Stimulated activated CD4-positive, alpha-beta T cell treated with anti-CD3 and anti-CD28 coated beads, TNF-alpha, amount 100 ng/mL, for 24 hours (primary cell): ENCODE results near the gene TUBB2B.

Source experiments
- DNase-seq, 3 experiments: peaks; one replicate each; pipeline ENCODE4 v3.0.0-alpha.2; 2020; ENCODE audit warnings: low read depth in 3 of 3

Gene TUBB2B

DNA sequence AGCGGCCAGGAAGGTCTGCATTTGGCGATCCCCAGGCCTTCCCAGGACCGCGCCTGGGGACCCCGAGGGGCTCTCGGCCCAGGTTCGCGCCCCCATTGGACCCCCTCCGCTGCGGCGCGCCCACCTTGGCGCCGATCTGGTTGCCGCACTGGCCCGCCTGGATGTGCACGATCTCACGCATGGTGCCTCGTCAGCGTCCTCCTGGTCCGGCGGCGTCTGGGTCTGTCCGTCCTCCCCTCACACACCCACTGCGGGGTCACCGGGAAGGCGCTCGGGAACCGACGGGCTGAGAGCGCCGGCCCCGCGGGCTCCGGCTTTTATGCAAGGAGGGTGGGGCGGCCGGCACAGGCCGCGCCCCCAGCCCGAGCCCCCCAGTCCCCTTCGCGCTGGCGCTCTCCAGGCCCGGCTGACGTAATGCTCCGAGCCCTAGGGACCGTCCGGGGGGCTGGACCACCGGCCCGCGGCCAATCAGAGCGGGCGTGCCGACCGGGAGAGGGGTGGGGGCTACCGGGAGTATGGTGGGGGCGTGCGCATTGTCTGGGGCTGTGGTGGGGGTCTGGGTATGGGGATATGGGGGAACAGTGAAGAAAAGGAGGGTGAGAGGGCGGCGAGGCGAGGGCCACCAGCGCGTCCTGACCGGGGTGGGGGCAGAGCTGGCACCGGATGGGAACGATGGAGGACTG, at the start of gene TUBB2B:
TSS of gene TUBB2B (minus strand) at position 291 of the 683 bp plus-strand sequence. CDS start at position 181, 110 bp downstream.
- no peak for DNase-seq

DNA sequence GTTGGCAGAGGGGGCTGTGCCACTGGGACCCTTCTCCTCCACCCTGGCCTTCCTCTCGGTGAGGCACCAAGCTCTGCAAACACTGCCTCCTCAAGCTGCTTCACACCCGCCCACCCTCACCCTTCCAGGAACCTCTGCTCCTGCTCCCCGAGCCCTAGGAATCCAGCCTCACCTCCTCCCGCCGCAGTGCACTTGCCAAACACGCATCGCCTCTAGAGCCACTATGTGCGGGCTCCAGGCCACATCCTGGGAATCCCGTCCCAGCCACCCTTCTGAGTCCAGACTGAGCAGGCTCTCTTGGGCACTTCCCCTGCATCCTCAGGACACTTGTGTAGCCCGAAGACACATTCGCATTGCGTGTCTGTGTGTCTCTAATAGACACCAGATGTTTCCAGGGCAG, 49.8 kb upstream of the TUBB2B start:
- no peak for DNase-seq

DNA sequence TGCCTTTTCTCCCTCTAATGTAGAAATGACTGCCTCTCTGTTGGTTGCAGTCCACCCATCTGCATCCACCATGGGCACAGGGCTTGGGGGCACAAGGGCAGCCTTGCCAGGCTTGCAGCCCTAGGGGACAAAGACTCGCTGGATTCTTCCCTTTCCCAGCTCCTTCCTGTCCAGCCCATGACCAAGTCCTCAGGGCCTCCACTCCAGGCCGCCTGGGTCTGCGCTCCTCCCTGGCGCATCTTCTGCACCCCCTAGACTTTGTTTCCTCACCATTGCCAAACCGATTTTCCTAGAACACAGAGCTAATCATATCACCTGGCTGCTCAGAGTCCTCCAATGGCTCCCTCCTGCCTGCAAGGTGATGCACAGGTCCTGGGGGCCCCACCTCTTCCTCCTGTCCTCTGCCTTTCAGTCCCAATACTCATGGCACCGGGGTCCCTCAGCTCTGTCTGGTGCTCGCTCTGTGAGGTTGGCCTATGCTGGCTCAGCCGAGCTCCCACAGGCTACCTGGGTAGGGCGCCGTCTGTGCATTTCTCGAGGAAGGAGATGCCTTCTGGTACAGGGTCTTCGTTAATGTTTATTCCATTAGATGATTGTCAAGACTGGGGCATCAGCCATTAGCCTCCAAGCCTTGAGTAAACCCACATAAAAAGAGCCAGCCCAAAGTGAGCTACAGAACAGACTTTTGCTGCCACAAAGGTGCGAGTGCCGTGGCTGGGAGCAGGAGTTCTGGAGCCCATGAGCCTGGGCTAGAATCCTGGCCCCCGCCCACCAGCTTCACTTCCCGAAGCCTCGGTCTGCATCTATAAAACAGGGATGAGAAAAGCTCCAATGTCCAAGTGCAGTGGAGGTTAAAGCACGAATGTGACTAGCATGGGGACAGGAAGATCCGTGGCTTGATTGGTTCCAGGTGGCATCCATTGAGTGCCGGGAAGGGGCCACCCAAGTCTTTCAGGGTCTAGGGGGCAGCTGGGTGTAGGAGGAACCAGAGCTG, 49.0 kb upstream of the TUBB2B start:
- no peak for DNase-seq

DNA sequence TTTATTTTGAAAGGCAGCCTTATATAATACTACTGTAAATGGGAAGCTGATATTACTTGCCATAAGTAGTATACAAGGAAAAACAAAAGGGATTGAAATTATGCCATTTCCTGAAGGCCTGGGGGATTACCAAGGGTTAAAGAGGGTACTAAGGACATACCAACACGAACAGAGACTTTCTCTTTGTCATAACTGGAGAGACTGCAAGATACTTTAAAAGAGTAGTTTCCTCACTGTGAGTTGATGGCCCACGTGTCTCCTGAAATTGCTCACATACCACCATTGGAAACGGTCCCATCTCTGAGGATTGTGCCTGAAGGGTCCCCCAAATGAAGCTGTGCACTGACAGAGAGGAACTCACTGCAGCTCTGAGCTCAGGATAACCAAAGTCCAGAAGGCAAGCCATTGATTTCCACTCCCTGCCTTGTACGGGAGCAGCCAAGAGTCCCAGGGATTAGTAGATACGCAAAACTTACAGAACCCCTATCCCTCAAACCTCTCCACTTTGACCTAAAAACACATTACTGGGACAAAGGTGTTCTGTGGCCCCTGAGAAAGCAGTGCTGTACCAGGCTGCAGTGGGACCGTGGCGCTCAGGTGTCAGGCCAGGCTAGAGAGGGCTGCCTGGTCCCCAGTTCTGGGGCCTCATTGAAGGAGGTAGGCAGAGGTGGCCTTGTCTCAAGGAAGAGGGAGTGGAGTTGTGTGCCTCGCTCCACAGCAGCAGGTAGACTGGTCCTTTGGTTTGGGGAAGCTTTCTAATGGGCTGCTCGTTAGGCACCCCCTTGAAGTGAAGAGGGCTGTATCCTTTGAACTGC, 46.5 kb upstream of the TUBB2B start:
- no peak for DNase-seq

DNA sequence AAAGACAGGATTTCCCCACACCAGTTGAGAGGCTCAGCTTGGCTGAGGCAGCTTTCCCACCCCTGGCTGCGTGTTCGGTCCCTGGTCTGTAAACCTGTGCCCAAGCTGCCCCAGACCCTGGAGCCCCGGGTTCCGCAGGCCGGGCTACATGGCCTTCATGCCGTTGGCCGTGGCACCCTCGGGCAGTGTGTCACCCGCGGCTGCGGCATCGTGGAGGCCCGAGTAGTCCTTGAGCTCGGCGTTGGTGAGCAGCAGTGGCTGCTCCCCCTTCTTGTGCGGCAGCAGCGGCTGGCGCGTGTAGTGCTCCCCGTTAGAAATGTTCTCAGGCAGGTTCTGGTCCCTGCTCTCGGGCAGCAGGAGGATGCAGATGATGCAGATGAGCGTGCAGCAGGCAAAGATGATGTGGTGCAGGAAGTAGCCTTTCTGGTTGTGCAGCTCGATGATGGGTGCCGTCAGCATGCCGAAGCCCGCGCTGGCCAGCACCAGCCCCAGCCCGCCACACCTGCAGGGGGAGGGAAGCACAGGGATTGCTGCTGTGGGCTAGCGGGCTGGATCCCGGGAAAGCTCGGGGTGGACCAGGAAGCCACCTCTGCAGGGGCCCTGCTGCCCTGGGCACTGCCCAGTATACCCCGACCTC, 45.6 kb upstream of the TUBB2B start:
- no peak for DNase-seq

DNA sequence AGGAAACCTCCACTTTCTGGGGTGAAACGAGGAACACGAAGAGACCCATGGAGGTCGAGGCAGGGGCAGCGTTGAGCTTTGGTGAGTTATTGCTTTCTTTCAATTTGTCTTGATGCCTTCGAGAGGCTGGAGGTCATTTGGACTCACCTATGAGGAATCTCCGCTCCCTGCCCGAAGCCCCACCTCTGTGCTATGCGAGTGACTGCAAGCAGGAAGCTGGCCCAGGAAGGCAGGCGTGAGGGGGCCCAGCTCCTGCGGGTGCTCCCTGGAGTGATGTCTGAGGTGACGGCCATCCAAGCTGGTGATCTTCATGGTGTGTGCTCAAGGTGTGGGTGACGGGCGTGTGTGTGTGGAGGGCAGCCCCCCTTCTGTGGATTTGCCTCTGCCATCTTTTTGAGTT, 44.3 kb upstream of the TUBB2B start:
- DNase-seq, result no peak

DNA sequence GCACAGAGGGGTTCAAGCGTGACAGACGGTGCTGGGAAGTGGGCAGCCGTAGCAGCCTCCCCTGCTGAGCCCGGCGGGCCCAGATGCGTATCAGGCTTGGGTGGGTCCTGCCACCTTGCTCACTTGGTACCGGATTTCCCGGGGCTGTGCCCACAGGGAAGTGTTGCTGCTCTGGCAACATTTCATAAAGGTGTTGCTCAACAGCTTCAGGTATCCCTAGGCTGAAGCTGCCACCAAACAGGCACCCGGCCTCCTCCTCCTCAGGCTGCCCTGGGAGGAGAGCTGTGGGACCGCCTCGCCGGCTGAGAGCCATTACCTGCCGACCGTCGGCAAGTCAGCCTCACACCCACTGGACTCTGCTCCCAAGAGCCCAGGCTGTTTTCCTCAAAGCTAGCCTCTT, 42.8 kb upstream of the TUBB2B start:
- DNase-seq, result no peak

DNA sequence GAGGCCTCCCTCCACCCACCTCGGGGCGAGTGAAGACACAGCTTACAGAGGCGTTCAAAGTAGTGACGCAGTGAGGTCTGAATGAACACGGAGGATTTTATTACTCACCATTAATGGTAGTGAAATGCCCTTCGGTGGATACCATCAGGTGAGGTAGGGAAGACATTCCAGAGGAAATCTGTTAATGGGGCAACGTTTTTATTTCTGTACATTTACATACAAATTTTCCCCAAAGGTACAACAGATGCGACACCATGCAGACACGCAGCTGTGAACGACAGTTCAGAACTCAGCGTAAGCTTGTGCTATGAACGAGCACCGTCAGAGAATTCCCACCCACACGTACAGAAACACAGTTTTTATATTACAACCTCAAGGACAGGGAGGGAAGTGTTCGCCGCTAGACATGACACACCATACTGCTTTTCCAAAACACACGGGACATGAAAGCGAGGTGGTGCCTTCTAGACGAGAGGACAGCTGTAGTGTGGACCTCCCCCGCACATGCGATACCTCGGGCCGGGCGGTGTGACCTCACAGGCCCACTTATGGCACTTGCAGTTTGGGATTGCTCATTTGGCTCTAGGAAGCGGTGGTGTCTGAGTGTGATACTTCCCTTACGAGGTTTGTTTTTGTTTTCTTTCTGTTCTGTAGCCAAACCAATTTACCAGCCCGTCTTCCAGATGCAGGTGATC, 42.0 kb upstream of the TUBB2B start:
- peak in 1 of 3 experiments; percentile 5 for DNase-seq

DNA sequence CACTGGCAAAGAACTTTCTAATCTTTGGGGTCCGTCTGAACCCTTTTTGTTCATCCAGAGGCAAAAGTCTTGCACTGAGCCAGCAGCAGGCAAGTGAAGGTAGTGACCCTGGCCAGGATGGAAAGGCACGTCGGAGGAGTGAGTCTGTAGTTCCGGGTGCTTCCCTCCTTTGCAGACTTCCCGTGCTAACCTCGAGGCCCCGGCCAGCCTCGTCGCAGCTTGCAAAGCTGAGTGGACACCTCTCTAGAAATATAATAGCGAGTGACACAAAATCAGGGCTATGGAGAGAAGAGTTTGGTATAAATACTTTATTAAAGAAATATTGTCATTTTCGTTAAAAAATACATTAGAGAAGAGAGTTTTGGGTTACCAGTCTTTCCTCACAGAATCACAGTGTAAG, 41.2 kb upstream of the TUBB2B start:
- no peak for DNase-seq

DNA sequence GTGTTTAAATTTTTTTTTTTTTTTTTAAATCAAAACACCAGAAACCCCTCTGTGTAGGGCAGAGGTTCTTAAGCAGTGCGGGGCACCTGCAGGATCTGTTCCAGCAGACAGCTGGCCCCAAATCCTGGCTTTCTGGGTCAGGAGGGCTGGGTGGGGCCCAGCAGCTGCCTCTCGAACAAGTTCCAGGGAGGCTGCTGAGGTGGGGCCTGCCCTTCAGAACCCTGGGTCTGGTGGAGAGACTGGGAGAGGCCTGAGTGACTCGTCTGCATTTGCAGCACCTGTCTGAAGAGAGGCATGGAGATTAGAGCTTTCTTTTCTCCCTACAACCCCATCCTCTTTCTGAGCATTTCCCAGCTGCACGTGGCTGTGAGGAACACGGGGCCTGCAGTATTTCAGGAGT, 39.7 kb upstream of the TUBB2B start:
- no peak for DNase-seq

DNA sequence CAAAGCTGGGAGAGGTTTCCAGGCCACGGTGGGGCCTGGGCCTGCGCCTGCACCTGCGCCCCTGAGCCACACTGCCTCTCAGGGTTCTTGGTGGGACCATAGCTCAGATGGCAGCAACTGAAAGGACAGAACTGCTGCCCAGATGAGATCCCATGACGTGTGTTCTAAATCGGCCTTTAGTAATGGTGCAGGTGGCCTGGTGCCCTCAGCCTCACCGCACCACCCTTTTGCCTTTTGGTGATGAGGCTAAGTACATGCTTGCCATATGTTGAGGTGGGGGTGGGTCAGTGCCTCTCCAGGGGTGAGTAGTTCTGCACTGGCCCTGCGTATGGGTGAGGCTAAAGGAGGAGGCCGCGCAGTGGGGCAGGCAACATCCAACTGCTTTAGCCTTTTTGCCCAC, 38.7 kb upstream of the TUBB2B start:
- DNase-seq, result no peak

DNA sequence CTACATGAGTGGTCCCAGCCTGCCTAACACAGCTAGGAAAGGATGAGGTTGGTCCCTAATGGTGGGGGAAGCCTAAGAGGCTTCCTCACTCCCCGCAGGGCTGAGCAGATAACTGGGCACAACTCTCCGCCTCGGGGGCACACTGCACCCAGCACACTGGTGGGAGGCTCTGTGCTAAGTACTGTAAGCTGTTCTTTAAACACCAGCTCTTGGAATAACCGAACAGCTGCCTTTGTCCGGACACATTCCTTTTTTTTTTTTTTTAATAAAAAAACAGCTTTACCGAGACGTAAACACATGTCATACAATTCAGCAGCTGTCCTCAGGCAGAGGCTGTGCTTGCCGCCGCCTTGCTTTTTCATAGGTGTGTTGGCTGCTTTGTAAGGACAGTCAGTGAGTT, 38.2 kb upstream of the TUBB2B start:
- DNase-seq, result no peak

DNA sequence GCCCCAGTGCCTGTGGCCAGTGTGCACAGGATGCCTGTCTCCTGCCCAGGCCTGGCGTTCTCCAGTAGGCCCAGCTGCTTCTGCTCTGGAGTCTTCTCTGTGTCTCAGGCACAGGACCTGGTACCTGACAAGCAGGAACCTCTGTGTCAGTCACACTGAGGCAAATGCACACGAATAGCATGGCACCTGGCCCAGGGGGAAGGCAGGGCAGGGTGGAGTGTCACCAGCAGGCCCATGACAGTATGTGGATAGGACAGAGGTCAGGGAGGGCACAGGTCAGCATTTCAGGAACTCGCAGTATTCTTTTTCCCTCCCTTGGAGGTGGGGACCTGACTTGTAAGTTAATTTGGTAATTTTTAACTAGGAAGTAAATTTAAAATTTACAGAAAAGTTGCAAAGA, 36.9 kb upstream of the TUBB2B start:
- no peak for DNase-seq

DNA sequence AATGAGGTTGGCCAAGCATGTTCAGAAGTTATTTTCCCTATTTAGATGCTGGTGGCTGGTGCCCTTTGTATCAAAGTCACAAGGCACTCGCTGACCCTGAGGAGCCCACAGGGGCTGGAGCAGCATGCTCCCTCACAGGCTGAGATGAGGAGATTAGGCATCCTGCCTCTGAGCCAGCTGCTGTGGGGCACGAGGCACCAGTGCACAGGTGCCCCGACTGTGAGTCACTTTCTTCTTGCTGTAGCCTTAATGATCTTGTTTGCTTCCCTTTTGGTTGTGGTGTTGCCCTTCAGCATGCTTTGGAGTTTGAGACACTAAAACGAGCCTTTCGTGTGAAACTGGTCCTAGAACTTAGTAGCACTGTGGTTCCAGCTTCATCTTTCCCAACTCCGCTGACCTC, 35.6 kb upstream of the TUBB2B start:
- no peak for DNase-seq

DNA sequence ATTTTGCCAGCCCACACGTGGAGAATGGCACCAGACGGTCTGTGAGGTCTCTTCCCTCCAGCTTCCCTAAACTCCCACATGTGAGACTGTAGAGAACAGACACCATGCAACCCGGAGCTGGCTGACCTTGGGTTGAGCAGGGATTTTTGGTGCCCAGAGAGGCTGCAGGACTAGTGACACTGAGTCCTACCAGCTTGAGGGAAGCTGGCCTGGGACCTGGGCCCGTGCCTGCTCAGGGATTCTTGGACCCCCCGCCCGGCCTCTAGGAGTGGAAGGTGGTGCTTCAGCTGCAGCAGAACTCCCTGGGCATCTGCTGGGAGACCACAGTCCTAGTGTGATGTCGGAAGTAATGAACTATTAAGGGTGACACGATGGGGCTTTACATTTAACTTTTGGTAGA, 34.5 kb upstream of the TUBB2B start:
- DNase-seq, result no peak

DNA sequence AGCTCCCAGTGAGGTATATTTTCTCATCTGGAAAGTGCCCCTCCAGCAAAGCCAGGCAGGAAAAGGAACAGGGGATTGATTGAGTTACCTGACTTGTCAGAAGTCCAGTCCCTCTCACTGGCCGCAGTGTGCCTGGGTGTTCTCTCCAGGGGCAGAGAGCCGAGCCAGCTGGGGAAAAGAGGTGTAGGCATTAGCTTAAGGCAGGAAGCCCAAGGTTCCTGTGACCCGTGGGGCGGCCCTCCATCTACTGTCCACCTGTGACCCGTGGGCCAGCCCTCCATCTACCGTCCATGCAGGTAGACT, 34.0 kb upstream of the TUBB2B start:
- DNase-seq, result no peak

DNA sequence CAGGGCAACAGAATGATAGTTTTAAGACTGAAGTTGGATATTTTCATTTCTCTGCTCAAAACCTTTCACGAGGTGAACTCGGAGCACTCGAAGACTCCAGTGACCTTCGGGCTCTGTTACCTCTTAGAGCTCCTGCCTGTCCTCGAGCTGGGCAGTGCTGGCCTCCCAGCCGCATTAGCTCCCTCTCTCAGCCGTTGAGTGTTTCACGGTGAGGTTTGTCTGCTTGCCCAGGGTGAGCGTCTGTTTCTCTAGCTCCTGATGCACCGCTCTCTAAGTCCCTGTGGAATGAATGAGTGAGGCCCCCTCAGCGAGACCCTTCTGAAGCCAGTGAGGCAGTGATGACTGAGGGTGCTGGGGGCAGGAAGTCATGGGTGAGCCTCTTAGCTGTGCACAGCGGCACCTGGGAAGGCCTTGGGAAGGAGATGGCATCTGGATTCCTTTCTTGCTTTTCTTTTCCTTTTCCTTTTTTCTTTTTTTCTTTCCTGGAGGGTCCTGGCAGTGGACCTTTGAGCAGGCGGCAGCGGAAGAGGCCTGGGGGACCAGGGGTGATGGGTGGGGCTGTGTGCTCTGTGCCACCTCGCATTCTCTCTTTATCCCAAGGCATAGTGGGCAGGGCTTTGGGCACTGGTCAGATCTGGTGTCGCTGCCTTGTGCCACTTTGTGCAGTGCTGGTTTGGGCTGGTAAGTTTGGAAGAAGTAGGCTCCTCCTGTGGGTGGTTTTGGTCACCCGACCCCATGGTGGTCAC, 33.5 kb upstream of the TUBB2B start:
- no peak for DNase-seq

DNA sequence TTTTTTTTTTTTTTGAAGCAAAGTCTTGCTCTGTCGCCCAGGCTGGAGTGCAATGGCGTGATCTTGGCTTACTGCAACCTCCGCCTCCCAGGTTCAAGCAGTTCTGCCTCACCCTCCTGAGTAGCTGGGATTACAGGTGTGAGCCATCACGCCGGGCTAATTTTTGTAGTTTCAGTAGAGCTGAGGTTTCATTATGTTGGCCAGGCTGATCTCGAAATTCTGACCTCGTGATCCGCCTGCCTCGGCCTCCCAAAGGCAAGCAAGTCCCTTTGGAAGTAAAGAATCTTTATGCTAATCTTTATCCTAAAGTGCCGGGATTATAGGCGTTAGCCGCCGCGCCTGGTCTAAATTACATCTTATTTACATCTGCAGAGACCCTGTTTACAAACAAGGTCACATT, 32.8 kb upstream of the TUBB2B start:
- no peak for DNase-seq

DNA sequence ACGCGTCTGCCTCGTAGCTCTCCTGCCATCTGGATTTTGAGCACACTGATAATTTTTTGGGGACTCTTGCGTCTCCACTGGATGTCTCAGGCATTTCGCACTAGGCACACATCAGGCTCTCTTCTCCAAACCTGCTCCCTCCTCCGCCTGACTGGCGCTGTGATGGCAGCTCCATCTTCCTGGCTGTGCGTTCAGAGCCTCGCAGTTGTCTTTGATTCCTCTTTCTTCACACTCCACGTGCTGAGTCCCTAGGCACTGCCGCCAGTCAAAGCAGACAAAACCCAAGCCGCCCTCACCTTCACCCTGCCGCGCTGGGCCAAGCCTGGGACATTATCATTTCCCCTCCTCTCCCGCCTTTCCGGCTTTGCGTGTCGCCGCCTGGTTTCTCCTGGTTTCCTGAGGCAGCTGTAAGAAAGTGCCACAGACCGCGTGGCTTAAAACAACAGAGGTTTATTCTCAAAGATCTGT, 32.1 kb upstream of the TUBB2B start:
- peak in 1 of 3 experiments; percentile 31 for DNase-seq

DNA sequence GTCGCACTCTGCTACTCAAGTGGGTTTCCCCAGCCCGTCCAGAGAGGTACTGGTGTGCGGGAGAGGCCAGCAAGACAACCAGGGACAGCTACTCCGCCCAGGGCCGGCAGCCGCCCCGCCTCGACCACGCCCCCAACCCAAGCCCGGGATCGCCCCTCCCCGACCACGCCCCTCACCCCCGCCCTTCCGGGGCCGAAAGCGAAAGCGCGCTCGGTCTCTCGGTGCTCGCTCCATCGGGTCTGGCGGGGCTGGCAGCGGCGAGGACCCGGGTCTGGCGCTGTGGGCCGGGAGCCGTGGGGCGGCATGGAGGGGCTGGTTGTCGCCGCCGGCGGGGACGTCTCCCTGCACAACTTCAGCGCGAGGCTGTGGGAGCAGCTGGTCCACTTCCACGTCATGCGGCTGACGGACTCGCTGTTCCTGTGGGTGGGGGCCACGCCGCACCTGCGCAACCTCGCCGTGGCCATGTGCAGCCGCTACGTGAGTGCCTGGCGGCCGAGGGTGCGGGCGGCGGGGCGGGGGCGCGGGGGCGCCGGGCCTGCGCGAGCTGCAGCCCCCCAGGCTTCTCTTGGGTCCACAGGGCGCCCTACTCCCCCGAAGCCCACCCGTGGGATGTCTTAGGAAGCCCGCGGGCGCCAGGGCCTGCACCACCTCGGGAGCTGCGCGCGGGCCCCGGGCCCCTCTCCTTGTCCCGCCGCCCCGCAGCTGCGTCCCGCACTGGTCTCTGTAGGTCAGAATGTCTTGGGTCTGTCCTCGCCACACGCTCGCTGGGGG, 31.5 kb upstream of the TUBB2B start, which contains the start of gene PSMG4:
TSS of gene PSMG4 (plus strand) at position 228 of the 771 bp plus-strand sequence. CDS start at position 304, 76 bp downstream.
- DNase-seq, result peak; percentile 90 to 94 (median 91)
